ENCODE data around the gene HSD17B2.

The HSD17B2 gene

GRCh38 chr16:82111944-82112343 lies 76.9 kb downstream of the HSD17B2 start:
- Histone ChIP-seq H3K27ac (no peak overlapping the region), H3K27me3 (no peaks in the 10 kb centered on the region), H4K20me1 (no peaks in the 10 kb centered on the region), H3K4me2 (no peak overlapping the region), H3K36me3 (no peaks in the 10 kb centered on the region), H3K9ac (no peak overlapping the region), H3K4me1 (no peaks in the 10 kb centered on the region), H3K4me3 (no peak overlapping the region), H3K9me3 (no peaks in the 10 kb centered on the region)
- no peak for TF ChIP-seq Cebpa-rat (IDR thresholded peaks at IDR 0.05)

GRCh38 chr16:82113741-82114140 lies 78.7 kb downstream of the HSD17B2 start:
- Histone ChIP-seq H3K4me3 (no peak overlapping the region), H3K4me2 (no peak overlapping the region), H4K20me1 (no peaks in the 10 kb centered on the region), H3K9me3 (no peaks in the 10 kb centered on the region), H3K36me3 (no peaks in the 10 kb centered on the region), H3K27ac (no peak overlapping the region), H3K4me1 (no peaks in the 10 kb centered on the region), H3K9ac (no peak overlapping the region), H3K27me3 (no peaks in the 10 kb centered on the region)
- TF ChIP-seq Cebpa-rat (IDR thresholded peaks at IDR 0.05) = no peak

- Histone ChIP-seq H3K4me2 (no peak overlapping the region), H3K4me1 (no peaks in the 10 kb centered on the region), H3K27me3 (no peaks in the 10 kb centered on the region), H3K9ac (no peak overlapping the region), H3K4me3 (no peak overlapping the region), H3K27ac (no peak overlapping the region), H3K36me3 (no peaks in the 10 kb centered on the region), H4K20me1 (no peaks in the 10 kb centered on the region), H3K9me3 (no peaks in the 10 kb centered on the region)
- TF ChIP-seq Cebpa-rat (IDR thresholded peaks at IDR 0.05) = no peak
These were observed 81.5 kb downstream of the HSD17B2 start for GRCh38 chr16:82116535-82116934.

GRCh38 chr16:82118749-82119148 lies 83.7 kb downstream of the HSD17B2 start:
- TF ChIP-seq Cebpa-rat (IDR thresholded peaks at IDR 0.05) = no peak
- no peaks in the 10 kb centered on the region for H3K9me3 ChIP-seq

GRCh38 chr16:82119405-82119804 lies 84.4 kb downstream of the HSD17B2 start:
- no peak for TF ChIP-seq Cebpa-rat (IDR thresholded peaks at IDR 0.05)
- Histone ChIP-seq H3K4me2 (no peak overlapping the region), H3K9ac (no peak overlapping the region), H3K9me3 (no peaks in the 10 kb centered on the region), H3K4me1 (no peaks in the 10 kb centered on the region), H3K27ac (no peak overlapping the region), H4K20me1 (no peaks in the 10 kb centered on the region), H3K4me3 (no peak overlapping the region), H3K27me3 (no peaks in the 10 kb centered on the region), H3K36me3 (no peaks in the 10 kb centered on the region)

More at GRCh38 chr16:82118749-82119148, 83.7 kb downstream of the HSD17B2 start:
- Histone ChIP-seq H3K4me2 (no peak overlapping the region), H3K36me3 (no peaks in the 10 kb centered on the region), H3K4me3 (no peak overlapping the region), H4K20me1 (no peaks in the 10 kb centered on the region), H3K4me1 (no peaks in the 10 kb centered on the region), H3K27me3 (no peaks in the 10 kb centered on the region), H3K27ac (no peak overlapping the region), H3K9ac (no peak overlapping the region)

GRCh38 chr16:82124651-82125050 lies 89.6 kb downstream of the HSD17B2 start:
- Histone ChIP-seq H3K4me1 (no peaks in the 10 kb centered on the region), H3K9me3 (no peaks in the 10 kb centered on the region), H4K20me1 (no peaks in the 10 kb centered on the region), H3K27me3 (no peaks in the 10 kb centered on the region), H3K4me2 (no peak overlapping the region), H3K36me3 (no peaks in the 10 kb centered on the region), H3K9ac (no peak overlapping the region), H3K27ac (no peak overlapping the region), H3K4me3 (no peak overlapping the region)
- no peak for TF ChIP-seq Cebpa-rat (IDR thresholded peaks at IDR 0.05)

GRCh38 chr16:82129881-82130280 lies 94.8 kb downstream of the HSD17B2 start:
- H3K27me3 ChIP-seq = no peaks in the 10 kb centered on the region
- no peak for TF ChIP-seq Cebpa-rat (IDR thresholded peaks at IDR 0.05)
- H3K4me3 ChIP-seq = no peak overlapping the region
- H3K27ac ChIP-seq = no peak overlapping the region
- H4K20me1 ChIP-seq = no peaks in the 10 kb centered on the region
- H3K9ac ChIP-seq = no peak overlapping the region
- no peaks in the 10 kb centered on the region for H3K36me3 ChIP-seq
- no peak overlapping the region for H3K4me2 ChIP-seq
- H3K4me1 ChIP-seq = peaks cover 10% of the 10 kb centered on the region
- H3K9me3 ChIP-seq = no peaks in the 10 kb centered on the region

GRCh38 chr16:82133798-82134197 lies 98.7 kb downstream of the HSD17B2 start:
- H3K27ac ChIP-seq = no peak overlapping the region
- H3K9ac ChIP-seq = no peak overlapping the region
- H3K4me3 ChIP-seq = no peak overlapping the region
- H3K4me2 ChIP-seq = peak overlapping the region; percentile 28; the same call in 1 of the 2 replicates
- H4K20me1 ChIP-seq = no peaks in the 10 kb centered on the region
- no peaks in the 10 kb centered on the region for H3K9me3 ChIP-seq
- no peaks in the 10 kb centered on the region for H3K27me3 ChIP-seq
- H3K4me1 ChIP-seq = peaks cover 10% of the 10 kb centered on the region
- H3K36me3 ChIP-seq = peaks cover 26% of the 10 kb centered on the region
- TF ChIP-seq Cebpa-rat (IDR thresholded peaks at IDR 0.05) = no peak

GRCh38 chr16:82134846-82135245 lies 99.8 kb downstream of the HSD17B2 start:
- H3K9me3 ChIP-seq = no peaks in the 10 kb centered on the region
- no peak for TF ChIP-seq Cebpa-rat (IDR thresholded peaks at IDR 0.05)
- H3K9ac ChIP-seq = no peak overlapping the region
- peaks cover 10% of the 10 kb centered on the region for H3K4me1 ChIP-seq
- no peak overlapping the region for H3K4me3 ChIP-seq
- peaks cover 32% of the 10 kb centered on the region for H3K36me3 ChIP-seq
- no peaks in the 10 kb centered on the region for H3K27me3 ChIP-seq
- H3K4me2 ChIP-seq = no peak overlapping the region
- no peak overlapping the region for H3K27ac ChIP-seq
- H4K20me1 ChIP-seq = no peaks in the 10 kb centered on the region

- Histone ChIP-seq H3K9ac (no peak overlapping the region), H3K27ac (no peak overlapping the region), H4K20me1 (no peaks in the 10 kb centered on the region), H3K4me1 (peaks cover 10% of the 10 kb centered on the region), H3K4me2 (no peak overlapping the region), H3K36me3 (peaks cover 32% of the 10 kb centered on the region), H3K27me3 (no peaks in the 10 kb centered on the region), H3K4me3 (no peak overlapping the region), H3K9me3 (no peaks in the 10 kb centered on the region)
- TF ChIP-seq Cebpa-rat (IDR thresholded peaks at IDR 0.05) = no peak
These were observed 100.8 kb downstream of the HSD17B2 start for GRCh38 chr16:82135844-82136243.
